ENCODE data around the gene EIF3A.

- TF ChIP-seq ELF4 (IDR thresholded peaks at IDR 0.05) (no peak), SUZ12 (IDR thresholded peaks at IDR 0.05) (no peak), FOXM1 (IDR thresholded peaks at IDR 0.05; ENCODE audit: borderline replicate concordance) (no peak), SP1 (IDR thresholded peaks at IDR 0.05) (no peak), HDGF (IDR thresholded peaks at IDR 0.05; ENCODE audit: borderline replicate concordance) (no peak), ARNT (IDR thresholded peaks at IDR 0.05) (no peak), L3MBTL2 (conservative IDR thresholded peaks at IDR 0.05) (no peak), ZNF384 (IDR thresholded peaks at IDR 0.05) (no peak), FOXK2 (IDR thresholded peaks at IDR 0.05) (no peak), LEF1 (IDR thresholded peaks at IDR 0.05; ENCODE audit: borderline replicate concordance) (no peak), BHLHE40 (IDR thresholded peaks at IDR 0.05; ENCODE audit: borderline replicate concordance) (no peak)
Measured at GRCh38 chr10:119084896-119085295, 4.3 kb upstream of the EIF3A start.
